ENCODE results near the gene KLHL3. TPM values are rescaled to one million over a fixed set of nuclear protein-coding genes. Genes with fewer than 3 reads are reported as not detected.
"Not testable (repeated sequence)": the region's sequence is repeated elsewhere in the genome, so short reads cannot be mapped to it uniquely, and the experiment has no call there.

Gene KLHL3, protein sequence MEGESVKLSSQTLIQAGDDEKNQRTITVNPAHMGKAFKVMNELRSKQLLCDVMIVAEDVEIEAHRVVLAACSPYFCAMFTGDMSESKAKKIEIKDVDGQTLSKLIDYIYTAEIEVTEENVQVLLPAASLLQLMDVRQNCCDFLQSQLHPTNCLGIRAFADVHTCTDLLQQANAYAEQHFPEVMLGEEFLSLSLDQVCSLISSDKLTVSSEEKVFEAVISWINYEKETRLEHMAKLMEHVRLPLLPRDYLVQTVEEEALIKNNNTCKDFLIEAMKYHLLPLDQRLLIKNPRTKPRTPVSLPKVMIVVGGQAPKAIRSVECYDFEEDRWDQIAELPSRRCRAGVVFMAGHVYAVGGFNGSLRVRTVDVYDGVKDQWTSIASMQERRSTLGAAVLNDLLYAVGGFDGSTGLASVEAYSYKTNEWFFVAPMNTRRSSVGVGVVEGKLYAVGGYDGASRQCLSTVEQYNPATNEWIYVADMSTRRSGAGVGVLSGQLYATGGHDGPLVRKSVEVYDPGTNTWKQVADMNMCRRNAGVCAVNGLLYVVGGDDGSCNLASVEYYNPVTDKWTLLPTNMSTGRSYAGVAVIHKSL
- total RNA-seq = 1 to 10 TPM; 8.3 to 9.7 TPM

DNA sequence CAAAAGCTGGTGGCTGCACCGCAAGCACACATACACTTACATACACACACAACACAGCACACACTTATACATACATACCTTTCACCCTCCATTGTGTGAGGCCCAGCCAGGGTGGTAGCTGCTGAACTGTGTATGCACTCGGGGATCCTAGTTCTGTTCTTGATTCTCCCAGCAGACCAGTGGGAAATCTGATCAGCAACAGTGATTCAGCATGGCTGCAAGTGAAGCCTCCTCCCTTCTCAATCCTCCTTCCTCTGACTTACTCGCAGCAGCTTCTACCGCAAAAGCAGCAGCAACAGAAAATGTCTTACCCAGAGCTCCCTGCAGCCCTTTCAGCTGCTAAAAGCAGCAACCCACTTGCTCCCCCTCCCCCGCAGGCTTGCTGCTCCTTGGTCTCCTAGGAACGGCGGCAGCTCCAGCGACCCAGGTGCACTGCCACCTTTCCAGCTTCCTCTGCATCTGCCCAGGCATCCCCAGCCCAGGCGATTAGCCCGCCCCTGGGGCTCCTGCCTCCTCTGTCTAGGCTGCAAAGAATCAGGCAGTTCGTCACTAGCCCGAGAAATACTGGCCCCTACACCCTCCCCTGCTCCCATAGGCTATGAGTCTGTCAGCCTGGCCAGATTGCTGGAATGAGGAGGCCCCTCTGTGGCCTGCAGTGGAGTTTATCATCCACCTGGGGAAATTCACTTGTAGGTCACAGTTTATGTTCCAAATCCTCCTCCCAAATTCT lies at the start of gene KLHL3:
Gene KLHL3, minus strand, starts transcription at position 535 of the 730 bp plus-strand sequence. Its CDS starts 443 bp downstream, at position 92.
- no peak within 1 kb of the TSS for H3K27ac Mint-ChIP-seq
- H3K9me3 Mint-ChIP-seq = peaks cover 3% of the 10 kb centered on the region in 2 donors
- peak; percentile 23 to 41 for DNase-seq
- peaks cover 4 to 14% of the 10 kb centered on the region in 2 donors for H3K36me3 Mint-ChIP-seq (ENCODE audit: insufficient read depth in 2 of 2)
- no peak within 1 kb of the TSS for H3K4me3 Mint-ChIP-seq
- ATAC-seq (replicated peaks in 1 of 2) = peak; percentile 36 to 46
- H3K27me3 Mint-ChIP-seq (ENCODE audit: low read depth) = no peaks in the 10 kb centered on the region
- H3K4me1 Mint-ChIP-seq (ENCODE audit: low read depth) = peaks cover 33% of the 10 kb centered on the region

DNA sequence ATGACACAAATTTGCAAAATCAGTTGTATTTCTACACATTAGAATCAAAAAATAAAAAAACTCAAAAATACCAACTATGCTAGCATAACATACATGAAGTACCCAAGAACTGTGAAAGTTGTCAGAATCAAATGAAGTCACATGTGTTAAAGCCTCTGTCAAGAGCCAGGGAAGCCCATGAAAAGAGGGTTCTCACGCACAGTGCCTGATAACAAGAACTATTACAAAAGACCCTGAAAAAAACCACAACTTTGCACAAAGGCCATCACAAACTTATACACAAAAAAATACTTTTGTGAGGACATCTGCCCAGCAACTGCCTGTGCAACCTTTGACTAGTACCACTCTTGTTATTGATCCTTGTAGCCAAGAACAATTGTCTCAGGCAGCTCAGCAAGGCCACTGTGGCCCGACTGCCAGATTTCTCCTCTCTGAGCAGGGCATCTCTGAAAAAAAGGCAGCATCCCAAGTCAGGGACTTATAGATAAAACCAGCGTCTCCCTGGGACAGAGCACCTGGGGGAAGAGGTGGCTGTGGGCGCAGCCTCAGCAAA lies 47.2 kb upstream of the KLHL3 start:
- DNase-seq (no peak), ATAC-seq (replicated peaks in 1 of 2) (no peak)
- Mint-ChIP-seq H3K4me1 (ENCODE audit: low read depth) (no peaks in the 10 kb centered on the region), H3K27ac (no peak overlapping the region), H3K36me3 (ENCODE audit: insufficient read depth in 2 of 2) (peaks cover 0 to 2% of the 10 kb centered on the region in 2 donors), H3K27me3 (ENCODE audit: low read depth) (no peaks in the 10 kb centered on the region), H3K4me3 (no peak overlapping the region), H3K9me3 (no peaks in the 10 kb centered on the region)

DNA sequence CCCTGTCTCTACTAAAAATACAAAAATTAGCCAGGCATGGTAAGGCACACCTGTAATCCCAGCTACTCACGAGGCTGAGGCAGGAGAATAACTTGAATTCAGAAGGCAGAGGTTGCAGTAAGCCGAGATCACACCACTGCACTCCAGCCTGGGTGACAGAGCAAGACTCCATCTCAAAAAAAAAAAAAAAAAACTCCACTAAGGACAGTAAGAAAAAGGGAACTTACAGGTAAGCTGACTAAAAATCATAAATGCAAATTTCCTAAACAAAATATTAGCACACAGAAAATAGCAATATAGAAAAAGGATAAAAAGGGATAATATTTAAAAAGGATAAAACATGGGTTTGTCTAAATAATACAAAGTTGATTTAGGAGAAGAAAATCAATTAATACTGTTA lies 46.2 kb upstream of the KLHL3 start:
- Mint-ChIP-seq H3K36me3 (ENCODE audit: insufficient read depth in 2 of 2) (peaks cover 0 to 2% of the 10 kb centered on the region in 2 donors), H3K27me3 (ENCODE audit: low read depth) (no peaks in the 10 kb centered on the region)

DNA sequence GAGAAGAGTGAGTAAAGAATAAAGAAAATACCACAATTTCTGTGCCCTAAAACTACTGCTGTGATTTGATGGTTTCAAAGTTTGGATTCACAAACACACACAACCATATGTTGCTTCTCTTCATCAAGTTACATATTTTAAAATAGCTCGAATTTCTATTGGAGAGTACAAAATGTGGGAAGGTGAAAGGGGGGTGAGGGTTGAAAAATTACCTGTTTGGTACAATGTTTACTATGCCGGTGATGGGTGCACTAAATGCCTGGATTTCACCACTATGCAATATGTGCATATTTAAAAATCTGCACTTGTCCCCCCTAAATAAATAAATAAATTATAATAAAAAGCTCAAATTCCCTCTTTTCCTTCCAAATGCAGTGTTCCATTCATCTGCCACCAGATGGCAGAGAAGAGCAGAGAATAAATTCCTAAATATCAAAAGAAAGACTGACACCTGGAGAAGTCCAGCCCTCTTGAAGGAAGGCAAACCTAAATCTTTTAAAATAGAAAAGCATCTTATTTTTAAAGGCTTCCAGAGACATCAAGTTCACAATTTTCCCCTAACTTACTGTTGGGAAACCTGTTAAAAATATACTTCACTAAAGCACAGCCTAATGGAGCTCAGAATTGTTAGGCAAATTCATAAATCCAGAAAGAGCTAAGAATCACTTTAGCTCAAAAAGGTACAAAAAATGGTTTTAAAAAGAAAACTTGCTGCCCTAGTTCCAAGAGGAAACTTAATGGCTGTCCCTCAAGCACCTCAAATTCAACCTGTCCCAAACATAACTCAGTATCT lies 43.1 kb upstream of the KLHL3 start:
- no peak overlapping the region for H3K27ac Mint-ChIP-seq
- no peaks in the 10 kb centered on the region for H3K27me3 Mint-ChIP-seq (ENCODE audit: low read depth)
- DNase-seq (no peak), ATAC-seq (replicated peaks in 1 of 2) (no peak)
- no peak overlapping the region for H3K4me3 Mint-ChIP-seq
- no peaks in the 10 kb centered on the region for H3K9me3 Mint-ChIP-seq
- H3K36me3 Mint-ChIP-seq (ENCODE audit: insufficient read depth in 2 of 2) = no peaks in the 10 kb centered on the region
- no peaks in the 10 kb centered on the region for H3K4me1 Mint-ChIP-seq (ENCODE audit: low read depth)

More for the DNA sequence above, 46.2 kb upstream of the KLHL3 start:
- DNase-seq (no peak), ATAC-seq (replicated peaks in 1 of 2) (no peak)
- Mint-ChIP-seq H3K27ac (no peak overlapping the region), H3K9me3 (no peaks in the 10 kb centered on the region), H3K4me1 (ENCODE audit: low read depth) (no peaks in the 10 kb centered on the region), H3K4me3 (no peak overlapping the region)

DNA sequence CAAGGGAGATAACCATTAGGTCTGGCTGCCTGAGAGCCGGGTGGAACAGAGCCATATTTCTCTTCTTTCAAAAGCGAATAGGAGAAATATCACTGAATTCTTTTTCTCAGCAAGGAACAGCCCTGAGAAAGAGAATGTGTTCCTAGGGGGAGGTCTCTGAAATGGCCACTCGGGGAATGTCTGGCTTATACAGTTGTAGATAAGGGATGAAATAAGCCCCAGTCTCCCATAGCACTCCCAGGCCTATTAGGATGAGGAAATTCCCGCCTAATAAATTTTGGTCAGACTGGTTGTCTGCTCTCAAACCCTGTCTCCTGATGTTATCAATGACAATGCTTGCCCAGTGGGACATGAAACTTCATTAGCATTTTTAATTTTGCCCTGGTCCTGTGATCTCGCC lies 32.0 kb upstream of the KLHL3 start:
- not testable (repeated sequence) for H3K27ac Mint-ChIP-seq; ATAC-seq (replicated peaks in 1 of 2); H3K4me3 Mint-ChIP-seq; H3K27me3 Mint-ChIP-seq (ENCODE audit: low read depth); H3K4me1 Mint-ChIP-seq (ENCODE audit: low read depth); H3K9me3 Mint-ChIP-seq; H3K36me3 Mint-ChIP-seq (ENCODE audit: insufficient read depth in 2 of 2); DNase-seq

DNA sequence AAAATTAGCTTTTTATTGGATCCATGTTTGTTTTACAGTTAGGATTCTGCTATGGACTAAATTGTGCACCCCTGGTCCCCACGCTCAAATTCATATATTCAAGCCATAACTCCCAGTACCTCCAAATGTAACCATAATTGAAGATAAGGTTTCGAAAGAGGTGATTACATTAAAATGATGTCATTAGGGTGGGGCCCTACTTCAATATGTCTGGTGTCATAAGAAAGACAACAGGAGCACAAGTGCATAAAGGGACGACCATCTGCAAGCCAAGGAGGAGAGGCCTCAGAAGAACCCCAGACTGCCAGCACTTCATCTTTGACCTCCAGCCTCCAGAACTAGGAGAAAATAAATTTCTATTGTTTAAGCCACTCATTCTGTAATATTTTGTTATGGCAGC lies 25.7 kb upstream of the KLHL3 start:
- H3K4me1 Mint-ChIP-seq (ENCODE audit: low read depth) = no peaks in the 10 kb centered on the region

DNA sequence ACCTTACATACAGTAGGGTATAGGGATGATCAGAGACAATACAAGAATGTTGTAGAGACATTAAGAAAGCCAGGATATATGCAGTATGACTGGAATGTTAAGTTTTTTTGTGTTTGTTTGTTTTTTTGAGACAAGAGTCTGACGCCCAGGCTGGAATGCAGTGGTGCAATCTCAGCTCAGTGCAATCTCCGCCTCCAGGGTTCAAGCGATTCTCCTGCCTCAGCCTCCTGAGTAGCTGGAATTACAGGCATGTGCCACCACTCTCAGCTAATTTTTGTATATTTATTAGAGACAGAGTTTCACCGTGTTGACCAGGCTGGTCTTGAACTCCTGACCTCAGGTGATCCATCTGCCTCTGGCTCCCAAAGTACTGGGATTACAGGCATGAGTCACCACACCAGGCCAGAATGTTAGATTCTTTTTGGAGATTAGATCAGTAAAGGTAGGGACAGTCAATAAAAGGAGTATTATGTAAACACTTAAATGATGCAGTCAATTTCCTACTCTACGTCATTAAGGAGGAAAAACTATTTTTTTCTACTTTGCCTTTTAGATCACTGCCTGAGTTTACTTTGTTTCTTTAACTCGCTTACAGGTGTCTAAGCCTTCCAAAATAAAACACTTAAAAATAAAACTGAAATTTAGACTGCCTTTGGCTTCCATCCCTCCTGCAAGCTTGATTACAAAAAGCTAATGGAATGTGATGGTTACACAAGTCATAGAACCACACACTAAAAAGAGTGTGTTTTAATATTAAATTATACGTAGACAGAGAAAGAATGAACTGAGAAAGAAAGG lies 25.0 kb upstream of the KLHL3 start:
- Mint-ChIP-seq H3K4me3 (no peak overlapping the region), H3K9me3 (no peaks in the 10 kb centered on the region), H3K27me3 (ENCODE audit: low read depth) (no peaks in the 10 kb centered on the region), H3K27ac (no peak overlapping the region), H3K36me3 (ENCODE audit: insufficient read depth in 2 of 2) (peaks cover 0 to 1% of the 10 kb centered on the region in 2 donors), H3K4me1 (ENCODE audit: low read depth) (peaks cover 1% of the 10 kb centered on the region)
- ATAC-seq (replicated peaks in 1 of 2) (no peak), DNase-seq (no peak)

More for the DNA sequence above, 25.7 kb upstream of the KLHL3 start:
- Mint-ChIP-seq H3K36me3 (ENCODE audit: insufficient read depth in 2 of 2) (peaks cover 0 to 1% of the 10 kb centered on the region in 2 donors), H3K27me3 (ENCODE audit: low read depth) (no peaks in the 10 kb centered on the region), H3K27ac (no peak overlapping the region), H3K4me3 (no peak overlapping the region), H3K9me3 (no peaks in the 10 kb centered on the region)
- ATAC-seq (replicated peaks in 1 of 2) (no peak), DNase-seq (no peak)

DNA sequence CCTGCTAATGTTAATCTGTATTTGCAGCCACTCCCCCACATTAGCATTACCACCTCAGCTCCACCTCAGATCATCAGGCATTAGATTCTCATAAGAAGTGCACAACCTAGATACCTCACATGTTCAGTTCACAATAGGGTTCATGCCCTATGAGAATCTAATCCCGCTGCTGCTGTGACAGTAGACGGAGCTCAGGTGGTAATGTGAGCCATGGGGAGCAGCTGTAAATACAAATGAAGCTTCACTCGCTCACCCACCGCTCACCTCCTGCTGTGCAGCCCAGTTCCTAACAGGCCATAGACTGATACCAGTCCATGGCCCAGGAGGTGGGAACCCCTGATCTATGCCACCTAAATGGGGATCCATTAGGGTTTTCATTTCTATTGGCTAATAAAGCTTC lies 24.4 kb upstream of the KLHL3 start:
- DNase-seq (no peak), ATAC-seq (replicated peaks in 1 of 2) (no peak)
- H3K27me3 Mint-ChIP-seq (ENCODE audit: low read depth) = no peaks in the 10 kb centered on the region
- H3K9me3 Mint-ChIP-seq = no peaks in the 10 kb centered on the region
- no peak overlapping the region for H3K27ac Mint-ChIP-seq
- H3K36me3 Mint-ChIP-seq (ENCODE audit: insufficient read depth in 2 of 2) = no peaks in the 10 kb centered on the region
- no peak overlapping the region for H3K4me3 Mint-ChIP-seq
- peaks cover 8% of the 10 kb centered on the region for H3K4me1 Mint-ChIP-seq (ENCODE audit: low read depth)

DNA sequence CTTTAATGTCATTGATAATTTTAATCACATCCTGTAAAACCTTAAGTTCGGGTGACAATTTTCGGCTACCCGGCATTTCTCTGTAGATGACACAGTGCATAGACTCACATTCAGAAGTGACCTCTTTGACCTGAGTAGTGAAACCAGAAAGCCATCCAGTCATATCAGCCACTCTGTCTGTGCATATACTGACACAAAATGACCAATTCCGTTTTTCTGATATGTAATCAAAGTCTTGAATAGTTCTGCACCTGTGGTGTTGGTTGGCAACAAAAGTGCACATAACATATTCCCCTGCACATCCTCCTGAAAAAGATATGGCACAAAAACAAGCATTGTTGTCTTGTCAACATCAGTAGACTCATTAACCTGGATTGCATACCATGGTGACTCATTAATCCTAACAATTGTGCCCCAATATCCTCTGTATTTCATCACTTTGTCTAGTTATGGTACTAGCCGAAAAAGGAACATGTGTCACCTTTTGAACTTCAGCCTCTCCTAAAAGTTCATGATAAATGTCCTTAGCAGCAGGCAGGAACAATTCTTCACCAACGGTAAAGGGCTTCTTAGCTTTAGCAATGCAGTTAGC lies 22.9 kb upstream of the KLHL3 start:
- no peaks in the 10 kb centered on the region for H3K9me3 Mint-ChIP-seq
- DNase-seq (peak in 1 of 2 donors; percentile 17), ATAC-seq (replicated peaks in 1 of 2) (no peak)
- peaks cover 0 to 1% of the 10 kb centered on the region in 2 donors for H3K36me3 Mint-ChIP-seq (ENCODE audit: insufficient read depth in 2 of 2)
- peaks cover 11% of the 10 kb centered on the region for H3K4me1 Mint-ChIP-seq (ENCODE audit: low read depth)
- H3K4me3 Mint-ChIP-seq = peak overlapping the region in 1 of 2 donors; percentile 40
- H3K27me3 Mint-ChIP-seq (ENCODE audit: low read depth) = no peaks in the 10 kb centered on the region
- H3K27ac Mint-ChIP-seq = peak overlapping the region; percentile 31

DNA sequence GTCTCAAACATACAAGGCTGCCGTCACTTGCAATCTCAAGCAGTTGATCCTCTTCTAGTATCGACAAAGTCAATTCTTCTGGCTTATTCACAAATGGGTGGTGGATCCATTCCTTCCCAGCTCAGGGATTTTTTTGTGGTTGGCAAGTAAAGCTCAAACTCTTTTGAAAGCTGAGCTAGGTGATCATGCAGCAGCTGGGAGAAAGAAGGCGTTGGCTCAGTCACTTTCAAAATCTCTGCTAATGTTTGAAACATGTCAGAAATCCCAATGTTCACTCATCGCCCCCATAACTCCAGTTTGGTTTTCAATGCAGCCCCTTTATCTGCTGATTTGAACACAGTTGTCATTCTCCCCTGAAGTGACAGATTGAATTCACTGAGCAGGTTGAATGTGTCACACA lies 22.2 kb upstream of the KLHL3 start:
- peak overlapping the region; percentile 31 for H3K27ac Mint-ChIP-seq
- DNase-seq = no peak
- H3K27me3 Mint-ChIP-seq (ENCODE audit: low read depth) = no peaks in the 10 kb centered on the region
- peak overlapping the region in 1 of 2 donors; percentile 40 for H3K4me3 Mint-ChIP-seq
- H3K9me3 Mint-ChIP-seq = no peaks in the 10 kb centered on the region
- H3K36me3 Mint-ChIP-seq (ENCODE audit: insufficient read depth in 2 of 2) = peaks cover 4 to 5% of the 10 kb centered on the region in 2 donors
- ATAC-seq (replicated peaks in 1 of 2) = no peak
- H3K4me1 Mint-ChIP-seq (ENCODE audit: low read depth) = peaks cover 11% of the 10 kb centered on the region

DNA sequence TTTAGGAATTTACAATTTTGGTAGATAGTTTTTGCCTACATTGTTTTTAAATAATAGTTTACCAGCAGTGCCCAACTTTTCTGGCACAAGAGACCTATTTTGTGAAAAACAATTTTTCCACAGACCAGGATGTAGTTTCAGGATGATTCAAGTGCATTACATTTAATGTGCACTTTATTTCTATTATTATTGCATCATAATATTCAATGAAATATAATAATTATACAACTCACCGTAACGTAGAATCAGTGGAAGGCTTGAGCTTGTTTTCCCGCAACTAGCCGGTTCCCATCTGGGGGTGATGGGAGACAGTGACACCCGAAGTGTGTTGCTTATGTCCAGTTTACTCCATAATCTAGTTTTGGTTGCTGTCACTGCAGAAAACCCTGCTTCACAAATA lies 21.7 kb upstream of the KLHL3 start:
- ATAC-seq (replicated peaks in 1 of 2) (no peak), DNase-seq (no peak)
- no peak overlapping the region for H3K4me3 Mint-ChIP-seq
- peaks cover 11% of the 10 kb centered on the region for H3K4me1 Mint-ChIP-seq (ENCODE audit: low read depth)
- no peaks in the 10 kb centered on the region for H3K9me3 Mint-ChIP-seq
- H3K36me3 Mint-ChIP-seq (ENCODE audit: insufficient read depth in 2 of 2) = peaks cover 7 to 10% of the 10 kb centered on the region in 2 donors
- H3K27me3 Mint-ChIP-seq (ENCODE audit: low read depth) = no peaks in the 10 kb centered on the region
- H3K27ac Mint-ChIP-seq = no peak overlapping the region
